Measurements from ENCODE around the gene HNMT. TPM values are rescaled to one million over a fixed set of nuclear protein-coding genes. Genes with fewer than 3 reads are reported as not detected.

HNMT gene
- polyA plus RNA-seq, 1 of the 3 experiments (the other 2 are of a cell fraction) = 1.8 TPM

DNA sequence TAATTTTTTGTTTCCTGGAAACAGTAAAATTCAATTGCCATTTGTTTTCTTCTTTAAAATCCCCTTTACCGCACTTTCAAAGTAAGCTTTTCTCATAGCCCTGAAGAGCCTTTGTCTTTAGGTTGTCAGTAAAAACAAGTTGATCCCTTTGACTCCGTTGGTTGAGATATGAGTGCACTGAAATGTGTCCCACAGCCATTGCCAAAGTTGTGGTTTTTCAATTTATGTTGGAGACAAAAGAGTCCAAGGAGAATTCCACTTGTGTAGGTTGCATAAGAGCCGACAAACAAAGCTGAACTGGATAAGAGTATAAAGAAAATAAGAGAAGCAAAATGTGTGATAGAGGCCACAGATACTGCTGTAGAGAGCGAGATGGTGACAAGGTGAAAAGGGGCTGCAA lies 26.1 kb upstream of the HNMT start:
- no peak overlapping the region for H3K27ac ChIP-seq (ENCODE audit: low read depth in 2 of 2, low read length in 1 of 2)
- ChIA-PET CTCF (interaction anchor here (1.8 kb wide), 1 partner anchor 10 kb away, joined by 4 read pairs; no protein-coding TSS in a partner anchor), POLR2A (no interaction called here)

More for the DNA sequence above, 26.1 kb upstream of the HNMT start:
- no peak overlapping the region for H2AFZ ChIP-seq (ENCODE audit: low read depth)
- no peaks in the 10 kb centered on the region; the same call in 1 of the 2 replicates for H3K27me3 ChIP-seq (ENCODE audit: insufficient read depth)
- H3K4me1 ChIP-seq (ENCODE audit: control insufficient read depth in 1 of 2, insufficient read depth in 2 of 2, low read depth in 1 of 2, low read length in 1 of 2) = no peaks in the 10 kb centered on the region; a peak in 2 of 4 replicates
- H3K9ac ChIP-seq = no peak overlapping the region
- H3K9me2 ChIP-seq = no peaks in the 10 kb centered on the region
- H3K4me3 ChIP-seq (ENCODE audit: low read depth in 2 of 2, low read length in 1 of 2) = no peak overlapping the region
- no peak overlapping the region for H3K4me2 ChIP-seq
- H3F3A ChIP-seq (replicated peaks; ENCODE audit: insufficient read depth) = no peaks in the 10 kb centered on the region
- 88% methylated on average over 4 of the region's 4 CpGs for WGBS (ENCODE audit: low lambda C conversion rate)
- no peaks in the 10 kb centered on the region for H4K20me1 ChIP-seq (ENCODE audit: insufficient read depth)
- DNase-seq = no peak
- no peaks in the 10 kb centered on the region for H3K36me3 ChIP-seq (replicated peaks in 1 of 2; ENCODE audit: control insufficient read depth in 1 of 2, insufficient read depth in 2 of 2, low read length in 1 of 2)
- H3K79me2 ChIP-seq (ENCODE audit: insufficient read depth) = no peaks in the 10 kb centered on the region
- TF ChIP-seq CHD2 (IDR thresholded peaks at IDR 0.05; ENCODE audit: low read length, partially characterized antibody) (no peak), RFX5 (IDR thresholded peaks at IDR 0.05; ENCODE audit: low read length) (no peak), POLR2AphosphoS5 (IDR thresholded peaks at IDR 0.05; ENCODE audit: low read depth, low read length) (no peak), SIN3A (IDR thresholded peaks at IDR 0.05; ENCODE audit: borderline replicate concordance, low read depth, low read length) (no peak), GABPA (IDR thresholded peaks at IDR 0.05; ENCODE audit: low read depth) (no peak), MXI1 (IDR thresholded peaks at IDR 0.05; ENCODE audit: low read depth, low read length) (no peak), JUND (IDR thresholded peaks at IDR 0.05) (no peak), FOSL2 (IDR thresholded peaks at IDR 0.05; ENCODE audit: borderline replicate concordance, low read depth) (no peak), MEF2A (IDR thresholded peaks at IDR 0.05; ENCODE audit: borderline replicate concordance, low read depth) (no peak), SMC3 (IDR thresholded peaks at IDR 0.05; ENCODE audit: low read depth, low read length) (no peak), FOXM1 (IDR thresholded peaks at IDR 0.05; ENCODE audit: low read depth) (no peak), NFIC (IDR thresholded peaks at IDR 0.05; ENCODE audit: borderline replicate concordance) (no peak), YY1 (IDR thresholded peaks at IDR 0.05; ENCODE audit: low read depth) (no peak), TCF12 (IDR thresholded peaks at IDR 0.05) (no peak), EP300 (IDR thresholded peaks at IDR 0.05; ENCODE audit: borderline replicate concordance in 1 of 2, low read depth in 1 of 2, low read length in 1 of 2) (no peak)
- TF ChIP-seq, protein P1, sequence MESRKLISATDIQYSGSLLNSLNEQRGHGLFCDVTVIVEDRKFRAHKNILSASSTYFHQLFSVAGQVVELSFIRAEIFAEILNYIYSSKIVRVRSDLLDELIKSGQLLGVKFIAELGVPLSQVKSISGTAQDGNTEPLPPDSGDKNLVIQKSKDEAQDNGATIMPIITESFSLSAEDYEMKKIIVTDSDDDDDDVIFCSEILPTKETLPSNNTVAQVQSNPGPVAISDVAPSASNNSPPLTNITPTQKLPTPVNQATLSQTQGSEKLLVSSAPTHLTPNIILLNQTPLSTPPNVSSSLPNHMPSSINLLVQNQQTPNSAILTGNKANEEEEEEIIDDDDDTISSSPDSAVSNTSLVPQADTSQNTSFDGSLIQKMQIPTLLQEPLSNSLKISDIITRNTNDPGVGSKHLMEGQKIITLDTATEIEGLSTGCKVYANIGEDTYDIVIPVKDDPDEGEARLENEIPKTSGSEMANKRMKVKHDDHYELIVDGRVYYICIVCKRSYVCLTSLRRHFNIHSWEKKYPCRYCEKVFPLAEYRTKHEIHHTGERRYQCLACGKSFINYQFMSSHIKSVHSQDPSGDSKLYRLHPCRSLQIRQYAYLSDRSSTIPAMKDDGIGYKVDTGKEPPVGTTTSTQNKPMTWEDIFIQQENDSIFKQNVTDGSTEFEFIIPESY (IDR thresholded peaks at IDR 0.05; ENCODE audit: borderline replicate concordance, low read depth) = no peak
- TF ChIP-seq, protein P2, sequence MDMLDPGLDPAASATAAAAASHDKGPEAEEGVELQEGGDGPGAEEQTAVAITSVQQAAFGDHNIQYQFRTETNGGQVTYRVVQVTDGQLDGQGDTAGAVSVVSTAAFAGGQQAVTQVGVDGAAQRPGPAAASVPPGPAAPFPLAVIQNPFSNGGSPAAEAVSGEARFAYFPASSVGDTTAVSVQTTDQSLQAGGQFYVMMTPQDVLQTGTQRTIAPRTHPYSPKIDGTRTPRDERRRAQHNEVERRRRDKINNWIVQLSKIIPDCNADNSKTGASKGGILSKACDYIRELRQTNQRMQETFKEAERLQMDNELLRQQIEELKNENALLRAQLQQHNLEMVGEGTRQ (IDR thresholded peaks at IDR 0.05; ENCODE audit: borderline replicate concordance, low read depth, low read length) = no peak
- TF ChIP-seq, protein P3, sequence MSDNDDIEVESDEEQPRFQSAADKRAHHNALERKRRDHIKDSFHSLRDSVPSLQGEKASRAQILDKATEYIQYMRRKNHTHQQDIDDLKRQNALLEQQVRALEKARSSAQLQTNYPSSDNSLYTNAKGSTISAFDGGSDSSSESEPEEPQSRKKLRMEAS (IDR thresholded peaks at IDR 0.05; ENCODE audit: low read depth) = no peak
- TF ChIP-seq, protein P4, sequence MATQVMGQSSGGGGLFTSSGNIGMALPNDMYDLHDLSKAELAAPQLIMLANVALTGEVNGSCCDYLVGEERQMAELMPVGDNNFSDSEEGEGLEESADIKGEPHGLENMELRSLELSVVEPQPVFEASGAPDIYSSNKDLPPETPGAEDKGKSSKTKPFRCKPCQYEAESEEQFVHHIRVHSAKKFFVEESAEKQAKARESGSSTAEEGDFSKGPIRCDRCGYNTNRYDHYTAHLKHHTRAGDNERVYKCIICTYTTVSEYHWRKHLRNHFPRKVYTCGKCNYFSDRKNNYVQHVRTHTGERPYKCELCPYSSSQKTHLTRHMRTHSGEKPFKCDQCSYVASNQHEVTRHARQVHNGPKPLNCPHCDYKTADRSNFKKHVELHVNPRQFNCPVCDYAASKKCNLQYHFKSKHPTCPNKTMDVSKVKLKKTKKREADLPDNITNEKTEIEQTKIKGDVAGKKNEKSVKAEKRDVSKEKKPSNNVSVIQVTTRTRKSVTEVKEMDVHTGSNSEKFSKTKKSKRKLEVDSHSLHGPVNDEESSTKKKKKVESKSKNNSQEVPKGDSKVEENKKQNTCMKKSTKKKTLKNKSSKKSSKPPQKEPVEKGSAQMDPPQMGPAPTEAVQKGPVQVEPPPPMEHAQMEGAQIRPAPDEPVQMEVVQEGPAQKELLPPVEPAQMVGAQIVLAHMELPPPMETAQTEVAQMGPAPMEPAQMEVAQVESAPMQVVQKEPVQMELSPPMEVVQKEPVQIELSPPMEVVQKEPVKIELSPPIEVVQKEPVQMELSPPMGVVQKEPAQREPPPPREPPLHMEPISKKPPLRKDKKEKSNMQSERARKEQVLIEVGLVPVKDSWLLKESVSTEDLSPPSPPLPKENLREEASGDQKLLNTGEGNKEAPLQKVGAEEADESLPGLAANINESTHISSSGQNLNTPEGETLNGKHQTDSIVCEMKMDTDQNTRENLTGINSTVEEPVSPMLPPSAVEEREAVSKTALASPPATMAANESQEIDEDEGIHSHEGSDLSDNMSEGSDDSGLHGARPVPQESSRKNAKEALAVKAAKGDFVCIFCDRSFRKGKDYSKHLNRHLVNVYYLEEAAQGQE (IDR thresholded peaks at IDR 0.05; ENCODE audit: low read depth, low read length) = no peak
- TF ChIP-seq, protein P5, sequence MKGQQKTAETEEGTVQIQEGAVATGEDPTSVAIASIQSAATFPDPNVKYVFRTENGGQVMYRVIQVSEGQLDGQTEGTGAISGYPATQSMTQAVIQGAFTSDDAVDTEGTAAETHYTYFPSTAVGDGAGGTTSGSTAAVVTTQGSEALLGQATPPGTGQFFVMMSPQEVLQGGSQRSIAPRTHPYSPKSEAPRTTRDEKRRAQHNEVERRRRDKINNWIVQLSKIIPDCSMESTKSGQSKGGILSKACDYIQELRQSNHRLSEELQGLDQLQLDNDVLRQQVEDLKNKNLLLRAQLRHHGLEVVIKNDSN (IDR thresholded peaks at IDR 0.05; ENCODE audit: borderline replicate concordance, low read depth) = no peak
- H3K9me3 ChIP-seq = no peaks in the 10 kb centered on the region

Data from SK-N-SH (cell line).